Vagina (tissue), 2 donors: ENCODE measurements around the gene DLL1. TPM values are rescaled to one million over a fixed set of nuclear protein-coding genes. Genes with fewer than 3 reads are reported as not detected.

ENCODE experiments used
- DNase-seq, 2 donors: peaks; one replicate each; pipeline ENCODE4 v3.0.0-alpha.2; 2017; ENCODE audit errors: extremely low spot score in 2 of 2
- H3K27ac ChIP-seq: fragments of 200-600 bp; sonication (generic); one replicate; pipeline ENCODE4 v1.5.1; 2019
- H3K27me3 ChIP-seq: fragments of 200-600 bp; sonication (generic); one replicate; pipeline ENCODE4 v1.5.1; 2019
- H3K36me3 ChIP-seq, 2 donors: fragments of 200-600 bp; sonication (generic); one replicate each; pipeline ENCODE4 v1.5.1; 2017 to 2019
- H3K4me1 ChIP-seq: fragments of 200-600 bp; sonication (generic); one replicate; pipeline ENCODE4 v1.5.1; 2019
- H3K4me3 ChIP-seq, 2 donors: fragments of 200-600 bp; sonication (generic); 1 replicate in 1 of 2; 2 replicates in 1 of 2; pipeline ENCODE4 v1.5.1; 2016 to 2019
- H3K9me3 ChIP-seq: fragments of 200-600 bp; sonication (generic); one replicate; pipeline ENCODE4 v1.5.1; 2019
- CTCF ChIP-seq, 3 experiments: fragments of 450-650 bp in 2 of 3; fragments of 200-600 bp in 1 of 3; sonication (generic) in 1 of 3; IDR thresholded peaks; one replicate each; pipeline ENCODE4 v1.5.1; 2017 to 2019; ENCODE audit warnings: antibody characterized with exemption in 3 of 3, mild to moderate bottlenecking in 2 of 3, moderate library complexity in 2 of 3
- POLR2A ChIP-seq, 2 donors: fragments of 450-650 bp; IDR thresholded peaks; one replicate each; pipeline ENCODE4 v1.6.1; 2017; ENCODE audit warnings: antibody characterized with exemption in 2 of 2, mild to moderate bottlenecking in 2 of 2, moderate library complexity in 2 of 2
- POLR2AphosphoS5 ChIP-seq, 2 donors: sonication (generic); formaldehyde crosslinking; IDR thresholded peaks; one replicate each; pipeline ENCODE4 v1.9.0; 2017; ENCODE audit warnings: antibody characterized with exemption in 2 of 2, mild to moderate bottlenecking in 2 of 2, low read depth in 1 of 2; ENCODE audit not compliant: insufficient read depth in 1 of 2
- intact Hi-C: fragments of 100-400 bp; cut with DNase I; formaldehyde crosslinking; loops from one replicate; pipeline ENCODE4 v1.15.1; 2023
- total RNA-seq: library from RNA; depleted of rRNA; stranded (reverse); fragments of >200 nt; gene quantifications from one replicate; pipeline ENCODE4 v1.2.3, GENCODE V29; 2016

Gene DLL1
- total RNA-seq, 1 donor from 2014 or later: 43.5 TPM

- no peaks in the 10 kb centered on the region for H3K9me3 ChIP-seq
- DNase-seq: no peak
- no peak overlapping the region for H3K27ac ChIP-seq
- peaks cover 69% of the 10 kb centered on the region for H3K4me1 ChIP-seq
- no peaks in the 10 kb centered on the region for H3K36me3 ChIP-seq
- H3K27me3 ChIP-seq: no peaks in the 10 kb centered on the region
- TF ChIP-seq POLR2A (IDR thresholded peaks at IDR 0.05): no peak
- no peak for TF ChIP-seq POLR2AphosphoS5 (IDR thresholded peaks at IDR 0.05; ENCODE audit: insufficient read depth in 1 of 2, low read depth in 1 of 2)
- TF ChIP-seq CTCF (IDR thresholded peaks at IDR 0.05): no peak
- intact Hi-C loops: no loop called here
- H3K4me3 ChIP-seq: no peak overlapping the region
Measured at GRCh38 chr6:170308761-170309160, 17.9 kb upstream of the DLL1 start.

DNA sequence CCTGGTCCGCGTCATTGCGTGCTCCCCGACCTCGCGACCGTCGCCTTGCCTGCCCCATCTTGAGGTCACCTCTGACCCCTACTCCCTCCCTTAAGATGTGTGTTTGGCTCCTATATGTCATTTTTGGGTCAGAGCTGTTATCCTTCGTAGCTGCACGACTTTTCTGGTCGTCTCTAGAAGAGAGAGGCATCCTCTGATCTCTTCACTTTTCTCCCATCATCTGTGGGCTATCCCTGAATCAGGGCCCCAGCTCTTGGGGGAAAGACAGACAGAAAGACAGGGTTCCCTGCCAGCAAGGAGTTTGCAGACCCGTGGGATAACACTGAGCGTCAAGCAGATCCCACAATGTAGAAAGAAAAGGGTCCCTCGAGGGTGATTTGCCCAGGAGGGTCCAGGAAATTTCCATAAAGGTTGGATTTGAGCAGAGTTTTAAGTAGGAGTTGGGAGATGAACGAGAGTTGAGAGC, 16.2 kb upstream of the DLL1 start:
- Histone ChIP-seq H3K9me3 (no peaks in the 10 kb centered on the region), H3K4me1 (peaks cover 56% of the 10 kb centered on the region), H3K36me3 (no peaks in the 10 kb centered on the region), H3K4me3 (peak overlapping the region; percentile 65 to 100), H3K27me3 (no peaks in the 10 kb centered on the region), H3K27ac (peak overlapping the region; percentile 84)
- DNase-seq: no peak
- TF ChIP-seq POLR2AphosphoS5 (IDR thresholded peaks at IDR 0.05; ENCODE audit: insufficient read depth in 1 of 2, low read depth in 1 of 2) (no peak), CTCF (IDR thresholded peaks at IDR 0.05) (no peak), POLR2A (IDR thresholded peaks at IDR 0.05) (no peak)
- intact Hi-C loops: no loop called here

- H3K9me3 ChIP-seq: no peaks in the 10 kb centered on the region
- no peaks in the 10 kb centered on the region for H3K36me3 ChIP-seq
- peaks cover 56% of the 10 kb centered on the region for H3K4me1 ChIP-seq
- DNase-seq: peak in 1 of 2 donors; percentile 94
- peak; percentile 84 to 92 for TF ChIP-seq POLR2AphosphoS5 (IDR thresholded peaks at IDR 0.05; ENCODE audit: insufficient read depth in 1 of 2, low read depth in 1 of 2)
- peak in 1 of 2 donors; percentile 72 for TF ChIP-seq POLR2A (IDR thresholded peaks at IDR 0.05)
- no peak for TF ChIP-seq CTCF (IDR thresholded peaks at IDR 0.05)
- peak within 1 kb of the TSS; percentile 84 for H3K27ac ChIP-seq
- intact Hi-C loops: no loop called here
- peak within 1 kb of the TSS; percentile 65 to 100 for H3K4me3 ChIP-seq
- H3K27me3 ChIP-seq: no peaks in the 10 kb centered on the region
Measured at GRCh38 chr6:170306324-170307079, 15.6 kb upstream of the DLL1 start, which contains the start of gene FAM120B. Gene FAM120B (plus strand): TSS chr6:170306758. CDS start chr6:170317391, 10,633 bp downstream.

GRCh38 chr6:170305805-170306323, 15.0 kb upstream of the DLL1 start:
- no peaks in the 10 kb centered on the region for H3K9me3 ChIP-seq
- H3K4me1 ChIP-seq: peaks cover 50% of the 10 kb centered on the region
- DNase-seq: no peak
- TF ChIP-seq POLR2A (IDR thresholded peaks at IDR 0.05) (no peak), POLR2AphosphoS5 (IDR thresholded peaks at IDR 0.05; ENCODE audit: insufficient read depth in 1 of 2, low read depth in 1 of 2) (no peak), CTCF (IDR thresholded peaks at IDR 0.05) (no peak)
- H3K4me3 ChIP-seq: peak overlapping the region; percentile 65 to 100
- peak overlapping the region; percentile 84 for H3K27ac ChIP-seq
- H3K36me3 ChIP-seq: no peaks in the 10 kb centered on the region
- H3K27me3 ChIP-seq: no peaks in the 10 kb centered on the region
- intact Hi-C loops: no loop called here

DNA sequence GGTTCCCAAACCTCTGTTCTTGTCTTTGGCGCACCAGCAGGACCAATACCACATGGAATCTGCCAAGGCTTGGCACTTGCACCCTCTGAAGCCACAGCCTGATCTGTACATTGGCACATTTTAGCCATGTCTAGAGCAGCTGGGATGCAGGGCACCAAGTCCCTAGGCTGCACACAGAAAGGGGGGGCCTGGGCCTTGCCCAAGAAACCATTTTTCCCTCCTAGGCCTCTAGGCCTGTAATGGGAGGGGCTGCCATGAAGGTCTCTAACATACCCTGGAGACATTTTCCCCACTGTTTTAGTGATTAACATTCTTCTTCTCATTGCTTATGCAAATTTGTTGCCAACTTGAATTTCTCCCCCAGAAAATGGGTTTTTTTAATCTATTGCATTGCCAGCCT, 10.3 kb upstream of the DLL1 start:
- H3K9me3 ChIP-seq: no peaks in the 10 kb centered on the region
- intact Hi-C loops: no loop called here
- TF ChIP-seq CTCF (IDR thresholded peaks at IDR 0.05) (no peak), POLR2A (IDR thresholded peaks at IDR 0.05) (no peak), POLR2AphosphoS5 (IDR thresholded peaks at IDR 0.05; ENCODE audit: insufficient read depth in 1 of 2, low read depth in 1 of 2) (no peak)
- peaks cover 21% of the 10 kb centered on the region for H3K4me1 ChIP-seq
- no peaks in the 10 kb centered on the region for H3K36me3 ChIP-seq
- H3K27me3 ChIP-seq: peaks cover 7% of the 10 kb centered on the region
- no peak overlapping the region for H3K4me3 ChIP-seq
- no peak for DNase-seq
- no peak overlapping the region for H3K27ac ChIP-seq
